Right renal pelvis (tissue), 4 donors: ENCODE results near the gene SAP30L. TPM values are rescaled to one million over a fixed set of nuclear protein-coding genes. Genes with fewer than 3 reads are reported as not detected.

Experiments used
- DNase-seq, 4 donors: peaks; one replicate each; pipeline ENCODE4 v3.0.0-alpha.2; 2013; ENCODE audit warnings: low read depth in 4 of 4, low spot score in 3 of 4, missing footprints in 1 of 4
- polyA plus RNA-seq, 4 donors: library from polyadenylated mRNA; unstranded; fragments of 120-200 nt; gene quantifications; one replicate each; pipeline ENCODE4 v1.2.1, GENCODE V29; 2013; ENCODE audit not compliant: insufficient read length in 4 of 4

Gene SAP30L
- polyA plus RNA-seq, 4 donors, result 43.1 to 52.7 (median 51.5) TPM

DNA sequence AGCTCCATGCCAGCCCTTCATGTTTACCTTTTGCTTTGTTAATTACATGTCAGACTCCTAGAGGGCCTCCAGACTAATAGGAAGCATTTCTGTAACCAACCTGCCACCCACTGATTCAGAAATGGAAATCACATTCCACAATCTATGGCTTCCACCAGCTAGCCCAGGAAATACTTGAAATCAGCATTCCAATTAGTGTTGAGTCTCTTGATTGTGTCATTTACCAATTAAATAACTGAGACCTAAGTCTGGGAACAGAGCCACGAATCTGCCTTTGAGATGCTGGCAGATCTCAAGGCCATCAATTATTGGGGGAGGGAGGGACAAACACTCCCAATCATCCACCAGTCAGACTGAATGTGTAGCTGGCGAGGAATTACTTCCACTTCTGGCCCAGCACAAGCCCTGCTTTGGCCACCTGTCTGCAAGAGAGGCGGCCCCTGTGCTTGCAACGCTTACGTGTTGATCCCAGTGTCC is 27.4 kb upstream of the SAP30L start:
- no peak for DNase-seq

DNA sequence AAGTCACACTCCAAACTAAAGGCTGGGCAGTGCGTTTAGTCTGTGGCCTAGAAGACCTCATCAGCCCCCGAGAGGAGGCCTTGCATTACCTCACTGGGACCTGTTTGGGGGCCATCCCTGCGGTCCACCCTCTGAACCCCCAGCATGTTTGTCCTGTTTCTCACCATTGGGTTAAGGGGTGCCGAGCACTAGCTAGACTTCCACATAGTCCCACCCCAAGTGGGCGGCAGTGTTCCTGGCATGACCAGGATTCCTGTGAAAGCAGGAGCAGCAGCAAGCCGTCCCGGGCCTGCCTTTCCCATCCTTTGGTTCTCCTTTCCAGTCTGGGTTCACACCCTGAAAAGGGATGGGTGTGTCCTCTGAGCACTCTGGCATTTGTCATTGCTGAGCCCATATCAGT is 26.6 kb upstream of the SAP30L start:
- no peak for DNase-seq

DNA sequence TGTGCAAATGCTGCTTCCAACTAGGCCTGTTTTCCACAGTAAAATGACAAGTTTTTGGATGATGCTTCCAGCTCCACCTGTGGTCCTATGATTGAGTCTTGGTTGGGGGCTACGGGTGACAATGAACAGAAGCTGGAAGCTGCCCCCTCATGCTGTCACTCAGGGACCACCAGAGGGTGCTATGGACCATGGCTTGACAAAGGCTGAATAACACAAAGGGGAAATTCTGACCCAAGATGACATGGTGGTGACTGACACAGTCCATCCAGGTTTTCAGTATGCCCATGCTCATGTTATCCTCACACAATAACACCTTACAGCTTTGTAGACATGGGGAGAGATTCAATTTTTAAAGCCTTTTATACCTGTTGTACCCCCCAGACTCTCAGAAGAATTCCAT is 23.9 kb upstream of the SAP30L start:
- DNase-seq, result no peak

DNA sequence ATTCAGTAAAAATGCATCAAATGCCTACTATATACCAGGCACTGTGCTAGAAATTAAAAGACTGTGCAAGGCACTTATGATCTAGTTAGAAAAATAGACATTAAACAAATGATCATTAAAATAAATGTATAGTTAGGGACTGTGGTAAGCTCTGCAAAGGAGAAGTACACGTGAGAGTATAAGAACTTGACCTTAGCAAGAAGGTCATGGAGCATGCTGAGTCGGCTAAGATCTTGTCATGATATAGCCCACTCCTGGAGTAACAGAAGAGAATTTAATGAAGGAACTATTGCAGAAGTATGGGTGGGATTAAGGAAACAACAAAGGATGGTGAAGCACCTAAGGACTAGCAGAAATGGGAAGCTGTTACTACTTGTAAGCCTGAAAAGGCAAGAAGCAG is 23.5 kb upstream of the SAP30L start:
- DNase-seq, result no peak

DNA sequence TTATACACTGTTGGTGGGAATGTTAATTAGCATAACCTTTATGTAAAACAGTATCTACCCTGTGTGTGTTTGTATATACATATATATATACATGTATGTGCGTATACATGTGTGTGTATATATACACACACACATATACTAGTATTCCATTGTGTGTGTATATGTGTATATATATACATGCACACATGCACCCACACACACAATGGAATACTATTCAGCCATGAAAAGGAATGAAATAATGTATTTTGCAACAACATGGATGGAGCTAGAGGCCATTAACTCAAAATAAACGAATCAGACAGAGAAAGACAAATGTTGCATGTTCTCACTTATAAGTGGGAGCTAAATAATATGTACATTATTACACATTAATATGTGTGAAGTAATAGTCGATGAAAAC is 17.6 kb upstream of the SAP30L start:
- DNase-seq, result no peak

DNA sequence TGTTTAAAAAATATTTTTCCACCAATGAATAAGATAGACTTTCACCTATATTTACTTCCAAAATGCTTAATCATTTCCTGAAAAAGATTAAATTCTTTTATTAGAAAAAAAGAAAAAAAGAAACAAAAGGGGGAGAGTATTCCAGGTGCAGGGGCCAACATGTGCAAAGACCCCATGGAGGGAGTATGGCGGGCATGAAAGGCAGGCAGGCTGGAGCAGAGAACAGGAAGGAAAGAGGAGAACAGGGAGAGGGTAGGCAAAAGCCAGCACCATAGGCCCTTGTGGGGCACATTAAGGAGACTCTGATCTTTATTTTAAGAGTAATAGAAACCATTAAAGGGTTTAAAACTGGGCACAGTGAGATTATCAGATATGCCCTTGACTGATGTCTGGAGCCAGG is 16.5 kb upstream of the SAP30L start:
- DNase-seq, result no peak

DNA sequence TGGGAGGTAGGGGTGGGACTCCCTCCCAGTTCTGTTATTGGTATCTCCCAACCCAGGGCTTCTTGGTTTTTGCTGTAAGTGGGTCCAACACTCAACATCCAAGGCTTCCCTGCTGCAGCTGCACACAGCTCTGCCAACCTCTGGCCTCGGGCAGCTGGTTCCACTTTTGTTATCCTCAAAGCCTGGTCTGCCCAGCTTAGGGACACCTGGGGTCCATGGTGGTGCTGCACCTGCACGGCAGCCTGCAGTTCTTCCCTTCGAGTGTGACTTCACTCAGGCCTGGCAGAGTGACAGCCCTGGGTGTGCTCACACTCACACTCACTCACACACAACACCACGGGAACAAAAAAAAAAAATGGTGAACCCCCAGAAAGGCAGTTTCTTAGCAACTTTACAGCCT is 15.3 kb upstream of the SAP30L start:
- no peak for DNase-seq

DNA sequence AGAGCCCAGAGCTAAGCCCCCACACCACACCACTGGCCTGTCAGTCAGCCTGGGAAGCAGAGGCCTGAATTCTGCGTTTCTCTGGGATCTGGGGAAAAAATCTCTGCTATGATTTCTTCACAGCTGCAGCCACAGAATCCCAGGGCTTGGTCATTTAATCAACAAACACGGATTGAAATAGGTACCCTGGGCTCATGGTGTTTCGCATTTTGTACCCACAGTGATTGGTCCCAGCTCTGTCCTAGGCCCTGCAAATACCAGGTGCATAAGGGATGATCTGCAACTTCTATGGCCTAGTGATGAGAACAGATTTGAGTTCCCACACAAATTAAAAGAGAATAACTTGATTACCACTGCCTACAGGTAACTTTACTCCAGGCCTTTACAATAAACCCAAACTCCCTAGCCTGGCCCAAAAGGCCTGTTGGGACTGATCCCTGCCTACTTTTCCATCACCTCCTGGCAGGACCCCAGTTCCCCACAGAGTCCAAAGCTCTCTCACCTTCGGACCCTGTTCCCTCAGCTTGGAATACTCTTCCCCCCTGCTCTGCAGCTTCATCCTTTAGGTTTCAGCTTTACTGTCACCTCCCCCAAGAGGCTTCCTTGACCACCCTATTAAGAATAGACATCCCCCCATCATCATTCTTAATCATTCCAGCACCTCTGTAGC is 14.7 kb upstream of the SAP30L start:
- DNase-seq, result no peak

DNA sequence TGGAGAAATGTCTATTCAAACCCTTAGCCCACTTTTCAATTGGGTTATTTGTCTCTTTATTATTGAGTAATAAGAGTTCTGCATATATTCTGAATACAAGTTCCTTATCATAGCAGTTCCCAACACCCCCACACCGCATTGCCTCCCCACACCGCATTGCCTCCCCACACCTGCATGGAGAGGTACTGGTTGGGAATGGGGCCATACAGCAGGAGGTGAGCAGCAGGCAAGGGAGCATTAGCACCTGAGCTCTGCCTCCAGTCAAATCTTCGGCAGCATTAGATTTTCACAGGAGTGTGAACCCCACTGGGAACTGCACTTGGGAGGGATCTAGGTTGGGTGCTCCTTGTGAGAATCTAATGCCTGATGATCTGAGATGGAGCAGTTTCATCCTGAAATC is 10.6 kb upstream of the SAP30L start:
- no peak for DNase-seq

DNA sequence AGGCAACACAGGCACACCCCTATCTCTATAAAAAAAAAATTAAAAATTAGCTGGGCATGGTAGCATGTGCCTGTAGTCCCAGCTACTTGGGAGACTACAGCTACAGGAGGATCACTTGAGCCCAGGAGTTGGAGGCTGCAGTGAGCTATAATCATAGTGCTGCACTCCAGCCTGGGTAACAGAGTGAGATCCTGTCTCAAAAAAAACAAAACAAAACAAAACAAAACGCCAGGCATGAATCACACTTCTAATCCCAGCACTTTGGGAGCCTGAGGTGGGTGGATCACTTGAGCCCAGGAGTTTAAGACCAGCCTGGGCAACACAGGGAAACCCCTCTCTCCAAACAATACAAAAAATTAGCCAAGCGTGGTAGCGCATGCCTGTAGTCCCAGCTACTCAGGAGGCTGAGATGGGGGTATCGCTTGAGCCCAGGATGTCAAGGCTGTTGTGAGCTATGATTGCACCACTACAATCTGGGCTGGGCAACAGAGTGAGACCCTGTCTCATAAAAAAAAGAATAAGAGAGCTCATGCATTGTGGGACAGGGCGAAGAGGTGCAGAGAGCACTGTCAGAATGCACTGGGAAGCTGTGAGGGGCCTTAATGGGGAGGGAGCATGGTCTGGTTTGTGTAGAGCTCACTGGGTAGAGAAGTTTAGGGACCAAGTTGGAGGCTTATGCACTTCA is 8.4 kb upstream of the SAP30L start:
- DNase-seq, result no peak

DNA sequence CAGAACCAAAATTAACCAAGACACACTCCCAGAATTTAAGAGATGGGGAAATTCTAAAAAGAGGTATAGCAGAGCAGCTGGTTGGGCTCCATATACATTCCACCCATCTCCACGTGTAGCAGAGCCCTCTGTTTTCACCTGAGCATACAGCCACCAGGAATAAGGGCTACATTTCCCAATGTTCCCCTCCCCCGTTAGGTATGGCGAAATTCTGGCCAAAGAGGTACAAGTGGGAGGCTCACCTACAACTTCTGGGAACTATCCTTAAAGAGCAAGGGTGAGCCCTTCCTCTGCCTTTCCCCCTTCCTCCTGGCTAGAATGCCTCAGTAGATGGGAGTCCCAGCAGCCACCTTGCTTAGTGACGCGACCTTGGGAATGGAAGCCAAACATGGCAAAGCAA is 5.3 kb upstream of the SAP30L start:
- DNase-seq, result no peak

DNA sequence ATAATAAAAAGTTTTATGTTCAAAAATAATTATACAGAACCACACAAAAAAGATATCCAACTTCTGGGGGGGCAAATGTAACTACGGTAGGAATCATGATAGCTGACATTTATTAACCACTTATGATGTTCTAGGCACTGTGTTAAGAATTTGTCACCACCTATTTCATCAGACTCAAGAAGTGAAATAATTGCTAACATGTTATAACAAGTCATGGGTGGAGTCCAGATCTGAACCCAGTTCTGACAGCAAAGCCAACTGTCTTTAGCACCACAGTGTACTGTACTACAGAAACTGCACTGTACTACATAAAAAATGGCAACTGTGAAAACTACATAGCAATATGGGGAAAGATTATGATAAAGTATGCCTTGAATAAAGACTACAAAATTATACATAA is 3.0 kb upstream of the SAP30L start:
- DNase-seq, result no peak

DNA sequence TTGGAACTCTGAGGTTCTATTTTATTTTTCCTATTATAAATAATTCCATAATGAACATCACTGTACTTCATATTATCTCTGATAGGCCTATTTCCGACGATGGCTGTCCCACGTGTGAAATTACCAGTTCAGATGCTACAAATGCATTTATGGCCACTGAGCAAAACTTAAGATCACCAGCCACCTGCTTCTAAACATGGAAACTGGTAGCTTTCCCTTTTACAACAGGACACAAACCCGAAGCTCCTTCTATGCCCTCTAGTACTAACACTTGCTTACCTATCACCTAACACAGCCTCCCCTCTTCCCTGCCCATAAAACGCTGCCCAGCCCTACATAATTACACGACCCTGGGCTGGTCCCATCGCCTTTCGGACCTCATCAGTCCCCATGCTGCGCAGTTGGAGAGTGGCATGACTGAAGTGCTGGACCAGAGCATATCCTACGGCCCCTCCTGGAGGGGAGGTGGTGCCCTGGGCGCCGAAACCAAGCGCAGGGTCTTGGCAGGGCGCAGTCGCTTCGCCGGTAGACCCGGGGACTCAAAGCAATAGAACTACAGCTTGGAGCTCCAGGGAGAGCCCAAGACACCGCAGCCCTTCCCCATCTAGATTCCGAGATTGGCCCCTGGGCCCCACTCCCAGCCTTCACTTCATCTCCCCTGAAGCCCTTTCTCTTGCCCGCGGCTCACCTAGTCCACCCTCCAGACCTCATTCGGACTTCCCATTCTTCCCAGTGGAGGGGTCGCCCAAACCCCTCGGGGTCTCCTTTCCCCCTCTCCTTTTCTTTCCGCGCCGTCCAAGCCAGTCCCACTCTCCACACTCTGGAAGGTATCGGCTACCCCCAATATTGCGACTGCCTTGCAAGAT is 1.0 kb upstream of the SAP30L start:
- no peak for DNase-seq

DNA sequence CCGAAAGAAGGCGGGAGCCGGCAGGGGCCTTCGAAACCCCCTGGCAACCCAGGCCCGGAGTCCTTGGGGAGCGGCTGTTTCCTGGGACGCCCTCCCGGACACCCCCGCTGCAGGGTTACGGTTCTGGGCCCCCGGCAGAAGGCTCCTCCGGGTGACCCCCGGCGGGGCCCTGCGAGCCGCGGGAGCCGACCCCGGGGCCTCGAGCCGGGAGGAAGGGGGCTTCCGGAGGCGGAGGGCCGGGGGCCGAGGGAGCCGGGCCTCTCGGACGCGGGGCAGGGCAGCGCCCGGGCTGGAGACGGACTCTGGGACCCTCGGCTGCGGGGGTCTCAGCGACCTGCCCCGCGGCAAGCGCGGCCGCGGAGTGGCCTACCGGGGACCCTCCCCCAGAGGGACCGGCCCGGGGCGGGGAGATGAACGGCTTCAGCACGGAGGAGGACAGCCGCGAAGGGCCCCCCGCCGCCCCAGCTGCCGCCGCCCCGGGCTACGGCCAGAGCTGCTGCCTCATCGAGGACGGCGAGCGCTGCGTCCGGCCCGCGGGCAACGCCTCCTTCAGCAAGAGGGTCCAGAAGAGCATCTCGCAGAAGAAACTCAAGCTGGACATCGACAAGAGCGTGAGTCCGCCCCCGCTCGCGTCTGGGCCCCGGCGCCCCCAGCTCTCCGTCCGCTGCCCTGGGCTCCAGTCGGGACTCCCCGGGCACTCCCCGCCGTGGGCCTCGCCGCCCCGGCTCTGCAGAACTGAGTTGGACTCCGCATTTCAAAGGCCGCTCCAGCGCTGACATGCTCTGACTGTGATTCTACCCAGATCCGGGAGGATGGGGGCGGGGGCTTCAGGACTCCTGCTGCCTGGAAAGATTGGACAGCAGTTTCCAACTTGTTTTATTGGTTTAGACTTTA is 645 bp downstream of the SAP30L start:
- DNase-seq, result peak in 1 of 4 donors; percentile 61

DNA sequence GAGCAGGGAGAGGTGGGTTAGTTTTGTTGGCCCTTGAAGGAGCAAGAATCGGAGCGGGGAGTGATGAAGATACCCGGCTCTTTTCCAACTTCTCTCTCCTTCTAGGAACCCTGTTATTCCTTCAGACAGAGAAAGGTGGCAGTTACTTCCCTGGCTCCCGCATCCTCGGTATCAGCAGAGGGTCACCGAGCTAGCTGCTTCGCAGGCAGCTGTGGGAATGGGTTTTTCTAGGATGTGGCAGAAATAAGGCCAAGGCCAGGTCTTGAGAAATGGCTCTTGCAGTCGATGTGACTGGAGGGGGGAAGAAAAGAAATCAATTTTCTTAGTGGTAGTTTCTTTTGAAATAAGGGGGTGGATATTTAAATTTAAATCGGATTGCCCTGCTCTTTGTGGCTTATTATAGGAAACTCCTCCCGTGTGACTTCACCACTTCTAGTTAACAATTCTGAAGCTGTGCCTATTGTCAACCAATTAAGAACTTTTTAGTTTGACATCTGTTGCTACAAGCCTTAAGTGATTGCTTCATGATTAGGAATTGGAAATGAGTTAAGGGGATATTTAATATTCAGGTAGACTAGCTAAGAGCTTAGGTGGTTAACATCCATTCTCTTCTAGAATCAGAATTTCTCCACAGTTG is 1.4 kb downstream of the SAP30L start:
- no peak for DNase-seq

DNA sequence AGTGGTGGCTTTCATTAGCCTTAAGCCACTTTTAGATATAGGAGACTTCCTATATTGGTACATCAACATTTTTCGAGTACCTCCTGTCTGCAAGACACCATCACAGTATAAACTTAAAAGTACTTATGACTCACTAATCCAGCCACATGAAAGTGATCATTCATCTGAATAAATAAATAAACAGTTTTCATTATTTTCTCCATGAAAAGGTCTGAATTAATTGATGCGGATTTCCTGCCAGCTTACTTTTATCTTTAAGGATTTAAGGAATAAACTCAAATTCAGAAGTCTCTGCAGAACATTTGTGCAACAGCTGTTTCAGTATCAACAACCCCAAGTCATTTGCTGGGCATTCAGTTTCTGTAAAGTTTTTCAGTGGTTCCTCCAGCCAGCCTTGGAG is 4.0 kb downstream of the SAP30L start:
- DNase-seq, result no peak

DNA sequence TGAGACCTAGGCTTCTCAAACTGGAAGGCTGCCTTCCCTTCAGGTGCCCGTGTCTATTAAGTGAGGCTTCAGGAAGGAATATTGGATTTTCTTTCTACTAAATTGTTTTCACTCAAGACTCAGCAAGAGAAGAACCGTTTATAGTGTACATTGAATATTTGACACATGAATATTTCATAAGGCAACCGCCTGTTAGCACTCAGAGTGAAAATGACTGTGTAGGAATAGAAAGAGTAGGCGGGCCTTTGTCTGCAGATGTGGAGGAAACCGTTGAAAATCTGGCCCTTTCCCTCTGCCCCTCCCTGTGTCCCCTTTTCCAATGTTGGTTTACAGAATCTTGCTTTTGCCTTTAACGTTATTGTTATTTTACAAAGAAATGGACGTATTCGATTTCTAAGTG is 6.2 kb downstream of the SAP30L start:
- DNase-seq, result no peak

DNA sequence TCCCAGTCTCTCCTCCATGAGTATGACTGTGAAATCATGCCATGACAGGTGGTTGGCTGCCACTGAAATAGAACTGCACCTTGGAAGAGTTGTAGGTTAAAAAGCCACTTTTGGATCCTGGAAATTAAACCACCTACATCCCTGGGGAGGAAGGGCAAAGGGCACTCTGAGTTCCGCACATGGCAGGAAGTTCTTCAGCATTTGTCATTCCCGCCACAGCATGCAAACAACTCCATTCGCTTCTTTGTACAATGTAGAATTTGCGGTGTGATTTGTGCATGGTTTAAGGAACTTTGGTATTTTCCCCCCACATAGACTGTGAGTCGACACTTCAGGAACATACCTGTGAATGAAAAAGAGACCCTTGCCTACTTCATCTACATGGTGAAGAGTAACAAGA is 9.8 kb downstream of the SAP30L start:
- no peak for DNase-seq

DNA sequence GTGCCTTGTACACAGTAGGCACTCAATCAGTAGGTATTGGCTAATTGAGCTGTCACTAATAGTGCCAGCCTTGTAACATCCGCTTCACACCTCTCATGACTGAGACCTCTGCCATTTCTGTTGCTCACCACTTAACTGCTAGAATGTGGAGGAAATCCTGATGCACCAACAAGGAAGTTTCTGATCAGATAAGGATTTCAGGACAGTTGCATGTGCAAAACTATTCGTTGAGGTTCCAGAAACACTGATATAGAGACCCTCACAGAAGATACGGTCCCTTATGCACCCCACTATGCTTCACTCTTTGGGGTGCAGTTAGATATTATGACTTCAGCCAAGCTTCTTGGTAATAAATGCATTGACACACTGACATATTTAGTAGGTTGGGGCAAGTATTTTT is 10.7 kb downstream of the SAP30L start:
- no peak for DNase-seq

DNA sequence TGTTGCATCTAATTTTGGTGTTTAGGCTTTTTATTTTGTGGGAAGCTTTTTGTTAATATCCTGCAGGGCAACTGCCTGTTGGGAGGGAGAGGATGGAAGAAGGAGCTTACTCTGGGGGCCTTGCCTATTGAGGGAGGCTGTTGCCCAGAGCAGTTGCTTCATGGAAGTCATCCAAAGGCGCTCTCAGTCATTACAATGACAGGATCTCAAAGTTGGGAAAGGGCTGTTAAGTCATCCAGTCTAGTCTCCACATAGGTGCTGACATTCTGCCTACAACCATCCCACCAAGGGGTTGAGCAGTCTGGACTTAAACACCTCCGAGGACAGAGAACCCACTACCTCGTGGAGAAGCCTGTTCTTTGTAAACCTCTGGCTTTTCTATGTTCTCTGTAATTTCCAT is 13.2 kb downstream of the SAP30L start:
- DNase-seq, result no peak
